Anterior cingulate cortex (tissue), 58 donors: ENCODE measurements around the gene CD248.
"Not testable (repeated sequence)": the region's sequence is repeated elsewhere in the genome, so short reads cannot be mapped to it uniquely, and the experiment has no call there.

Experiments used
- DNase-seq, 58 donors: peaks; one replicate each; lab custom pipeline; 2025; lab: John Stamatoyannopoulos, UW

Gene CD248

GRCh38 chr11:66314561-66315497 is 2.0 kb downstream of the CD248 start:
- no peak for DNase-seq

- DNase-seq, result no peak
Observed at GRCh38 chr11:66314186-66314501, 2.7 kb downstream of the CD248 start.

GRCh38 chr11:66313321-66314185 is 3.3 kb downstream of the CD248 start:
- DNase-seq, result no peak

GRCh38 chr11:66312549-66313320 is 4.1 kb downstream of the CD248 start:
- DNase-seq, result peak; percentile 46 to 98 (median 90)

- DNase-seq, result peak in 56 of 58 donors; percentile 32 to 93 (median 80)
Observed at GRCh38 chr11:66311965-66312548, 4.8 kb downstream of the CD248 start.

- no peak for DNase-seq
Observed at GRCh38 chr11:66311470-66311964, 5.3 kb downstream of the CD248 start.

- not testable (repeated sequence) for DNase-seq
Observed at GRCh38 chr11:66310803-66311440, 5.9 kb downstream of the CD248 start.

- no peak for DNase-seq
Observed at GRCh38 chr11:66310324-66310723, 6.5 kb downstream of the CD248 start.

GRCh38 chr11:66309475-66309874 is 7.4 kb downstream of the CD248 start:
- no peak for DNase-seq

- DNase-seq, result no peak
Observed at GRCh38 chr11:66302656-66303055, 14.2 kb downstream of the CD248 start.

GRCh38 chr11:66299186-66299585 is 17.7 kb downstream of the CD248 start:
- DNase-seq, result no peak

GRCh38 chr11:66297610-66298009 is 19.2 kb downstream of the CD248 start:
- DNase-seq, result no peak

GRCh38 chr11:66294626-66295620 is 21.9 kb downstream of the CD248 start:
- no peak for DNase-seq

- DNase-seq, result no peak
Observed at GRCh38 chr11:66293777-66294625, 22.8 kb downstream of the CD248 start.

- peak in 5 of 58 donors; percentile 10 to 49 (median 32) for DNase-seq
Observed at GRCh38 chr11:66293352-66293751, 23.5 kb downstream of the CD248 start.

- peak in 2 of 58 donors; percentile 36 to 38 for DNase-seq
Observed at GRCh38 chr11:66292543-66293332, 24.1 kb downstream of the CD248 start.
